Measurements from ENCODE around the gene DZIP3.
A peak's percentile ranks its signal among the peaks of the same experiment; 100 is the strongest.

The DZIP3 gene
- total RNA-seq, result 29.5 to 30.4 reads per million in 2 donors

GRCh38 chr3:108589081-108589997 lies at the start of gene DZIP3, which contains the start of gene CIP2A:
DZIP3 (plus strand) TSS chr3:108589722; CDS start chr3:108605407, 15,685 bp downstream.
CIP2A (minus strand) TSS chr3:108589438; CDS start chr3:108589375, 63 bp downstream.
- peak; percentile 71 for DNase-seq

GRCh38 chr3:108546247-108546646 lies 43.3 kb upstream of the DZIP3 start:
- DNase-seq, result no peak

GRCh38 chr3:108546692-108547091 lies 42.8 kb upstream of the DZIP3 start:
- DNase-seq, result no peak

- DNase-seq, result no peak
Measured at GRCh38 chr3:108548304-108548703, 41.2 kb upstream of the DZIP3 start.

- no peak for DNase-seq
Measured at GRCh38 chr3:108548886-108549285, 40.6 kb upstream of the DZIP3 start.

GRCh38 chr3:108552267-108553159 lies 37.0 kb upstream of the DZIP3 start:
- DNase-seq, result no peak

- DNase-seq, result no peak
Measured at GRCh38 chr3:108554229-108554628, 35.3 kb upstream of the DZIP3 start.

- no peak for DNase-seq
Measured at GRCh38 chr3:108554913-108555571, 34.5 kb upstream of the DZIP3 start.

GRCh38 chr3:108555966-108556581 lies 33.4 kb upstream of the DZIP3 start:
- no peak for DNase-seq

- DNase-seq, result no peak
Measured at GRCh38 chr3:108562565-108562964, 27.0 kb upstream of the DZIP3 start.

GRCh38 chr3:108564564-108564963 lies 25.0 kb upstream of the DZIP3 start:
- DNase-seq, result no peak

GRCh38 chr3:108565506-108565905 lies 24.0 kb upstream of the DZIP3 start:
- no peak for DNase-seq

GRCh38 chr3:108566599-108566998 lies 22.9 kb upstream of the DZIP3 start:
- no peak for DNase-seq

GRCh38 chr3:108569336-108569735 lies 20.2 kb upstream of the DZIP3 start:
- no peak for DNase-seq

- DNase-seq, result no peak
Measured at GRCh38 chr3:108578064-108578463, 11.5 kb upstream of the DZIP3 start.

GRCh38 chr3:108588601-108589000 lies 921 bp upstream of the DZIP3 start:
- DNase-seq, result no peak

- no peak for DNase-seq
Measured at GRCh38 chr3:108589998-108590323, 439 bp downstream of the DZIP3 start.

GRCh38 chr3:108590460-108590859 lies 938 bp downstream of the DZIP3 start:
- DNase-seq, result no peak

- no peak for DNase-seq
Measured at GRCh38 chr3:108595321-108595720, 5.8 kb downstream of the DZIP3 start.

GRCh38 chr3:108598375-108598774 lies 8.9 kb downstream of the DZIP3 start:
- no peak for DNase-seq

GRCh38 chr3:108599677-108600409 lies 10.3 kb downstream of the DZIP3 start:
- no peak for DNase-seq
